Liver (tissue), 9 donors: ENCODE data around the gene GPX4. TPM values are rescaled to one million over a fixed set of nuclear protein-coding genes. Genes with fewer than 3 reads are reported as not detected.
A peak's percentile ranks its signal among the peaks of the same experiment; 100 is the strongest.

Experiments used
- DNase-seq: peaks from one replicate; pipeline ENCODE4 v3.0.0-alpha.2; 2017; ENCODE audit warnings: low spot score
- H3K27ac ChIP-seq, 2 donors: one replicate each; pipeline ENCODE4 v1.7.0; 2013; ENCODE audit warnings: inconsistent platforms in 2 of 2, low read length in 2 of 2, control low read depth in 1 of 2, low read depth in 1 of 2, mild to moderate bottlenecking in 1 of 2
- H3K27me3 ChIP-seq, 4 donors: one replicate each; pipeline versions ENCODE4 v1.6.1 to v1.7.0; 2013; ENCODE audit warnings: low read length in 3 of 4, inconsistent platforms in 1 of 4, mild to moderate bottlenecking in 1 of 4, moderate library complexity in 1 of 4; ENCODE audit not compliant: control insufficient read depth in 4 of 4, insufficient read depth in 4 of 4
- H3K36me3 ChIP-seq, 4 donors: one replicate each; pipeline versions ENCODE4 v1.6.1 to v1.7.0; 2013; ENCODE audit warnings: low read length in 3 of 4, mild to moderate bottlenecking in 3 of 4, low read depth in 1 of 4, moderate library complexity in 1 of 4; ENCODE audit not compliant: control insufficient read depth in 4 of 4, insufficient read depth in 3 of 4
- H3K4me1 ChIP-seq, 4 donors: one replicate each; pipeline versions ENCODE4 v1.6.1 to v1.7.0; 2013; ENCODE audit warnings: low read length in 3 of 4, mild to moderate bottlenecking in 3 of 4, moderate library complexity in 1 of 4; ENCODE audit not compliant: control insufficient read depth in 4 of 4, insufficient read depth in 4 of 4
- H3K4me3 ChIP-seq, 3 donors: one replicate each; pipeline versions ENCODE4 v1.6.1 to v1.7.0; 2013; ENCODE audit warnings: low read length in 3 of 3, control low read depth in 1 of 3, low read depth in 1 of 3, mild to moderate bottlenecking in 1 of 3
- H3K9ac ChIP-seq, 2 donors: one replicate each; pipeline ENCODE4 v1.7.0; 2013; ENCODE audit warnings: low read length in 2 of 2, mild to moderate bottlenecking in 2 of 2, moderate library complexity in 2 of 2, control low read depth in 1 of 2, low read depth in 1 of 2
- H3K9me3 ChIP-seq, 4 donors: one replicate each; pipeline versions ENCODE4 v1.6.1 to v1.7.0; 2013; ENCODE audit warnings: low read length in 3 of 4; ENCODE audit not compliant: control insufficient read depth in 4 of 4
- ATF3 ChIP-seq: IDR thresholded peaks from 2 replicates; pipeline ENCODE4 v1.6.1; 2016; ENCODE audit warnings: antibody characterized with exemption
- CTCF ChIP-seq: fragments of 150-350 bp; IDR thresholded peaks from 2 replicates; pipeline ENCODE4 v1.5.1; 2017; ENCODE audit warnings: improper control_type of control experiment, low read depth, low read length; ENCODE audit not compliant: missing input control
- EGR1 ChIP-seq, 2 donors: IDR thresholded peaks; 2 replicates each; pipeline ENCODE4 v1.6.1; 2016 to 2018; ENCODE audit warnings: antibody characterized with exemption in 2 of 2, low read depth in 2 of 2
- FOXA2 ChIP-seq: IDR thresholded peaks from 2 replicates; pipeline ENCODE4 v1.6.1; 2016; ENCODE audit warnings: antibody characterized with exemption
- GABPA ChIP-seq, 2 donors: IDR thresholded peaks in 1 of 2; conservative IDR thresholded peaks in 1 of 2; 2 replicates each; pipeline ENCODE4 v1.6.1; 2016; ENCODE audit warnings: antibody characterized with exemption in 2 of 2, mild to moderate bottlenecking in 1 of 2, moderate library complexity in 1 of 2
- HNF4G ChIP-seq: IDR thresholded peaks from 2 replicates; pipeline ENCODE4 v1.6.1; 2016; ENCODE audit warnings: antibody characterized with exemption
- MAX ChIP-seq: IDR thresholded peaks from 2 replicates; pipeline ENCODE4 v1.6.1; 2016; ENCODE audit warnings: antibody characterized with exemption
- RAD21 ChIP-seq, 2 donors: IDR thresholded peaks; 2 replicates each; pipeline ENCODE4 v1.6.1; 2016; ENCODE audit warnings: antibody characterized with exemption in 2 of 2, mild to moderate bottlenecking in 2 of 2
- REST ChIP-seq: IDR thresholded peaks from 2 replicates; pipeline ENCODE4 v1.6.1; 2016; ENCODE audit warnings: antibody characterized with exemption, mild to moderate bottlenecking
- WGBS: extraction: QIAGEN DNeasy Blood & Tissue Kit; methylation state at CpG from one replicate; pipeline ENCODE4 v1.1.7; 2013; 5-methylcytosine and 5-hydroxymethylcytosine counted together
- polyA plus RNA-seq, 2 donors: library from polyadenylated mRNA; stranded (reverse) in 1 of 2; unstranded in 1 of 2; fragments of 200-250 nt in 1 of 2; fragments of >200 nt in 1 of 2; fragmentation: Nextera tagmentation in 1 of 2; extraction: Ambion mirVana in 1 of 2; gene quantifications; one replicate each; pipeline versions ENCODE4 v1.2.1 to v1.2.3, GENCODE V29; 2013 to 2015
- total RNA-seq, 2 donors: library from RNA; depleted of rRNA; stranded (reverse); fragments of >200 nt; gene quantifications; one replicate each; pipeline ENCODE4 v1.2.3, GENCODE V29; 2014
- donor health status: healthy.
- donor health status: healthy.
- donor health status: healthy.
- donor health status: healthy.
- donor health status: healthy.

The GPX4 gene
- total and polyA plus RNA-seq, 4 donors = 122 to 558 (median 298) TPM

- peak overlapping the region; percentile 97 to 99 for H3K27ac ChIP-seq
- peak overlapping the region; percentile 59 to 93 (median 75) for H3K4me3 ChIP-seq
- no peaks in the 10 kb centered on the region for H3K27me3 ChIP-seq
- DNase-seq = peak; percentile 73
- under 1% methylated on average over 93 of the region's 93 CpGs for WGBS
- peaks cover 2 to 21% (median 13%) of the 10 kb centered on the region in 4 donors for H3K36me3 ChIP-seq
- peak overlapping the region; percentile 40 to 56 for H3K9ac ChIP-seq
- H3K4me1 ChIP-seq = peaks cover 14 to 41% (median 22%) of the 10 kb centered on the region in 4 donors
- TF ChIP-seq EGR1 (IDR thresholded peaks at IDR 0.05; ENCODE audit: low read depth in 2 of 2) = peak in 1 of 2 donors; percentile 71
- TF ChIP-seq CTCF = no peak
- no peaks in the 10 kb centered on the region for H3K9me3 ChIP-seq
These were observed 665 bp downstream of the GPX4 start for GRCh38 chr19:1104311-1105007.

- DNase-seq = no peak
- H3K36me3 ChIP-seq = peaks cover 2 to 28% (median 20%) of the 10 kb centered on the region in 4 donors
- WGBS = 32% methylated on average over 69 of the region's 69 CpGs
- peaks cover 12 to 37% (median 22%) of the 10 kb centered on the region in 4 donors for H3K4me1 ChIP-seq
- peak overlapping the region; percentile 36 to 56 for H3K9ac ChIP-seq
- no peaks in the 10 kb centered on the region for H3K27me3 ChIP-seq
- H3K27ac ChIP-seq = peak overlapping the region; percentile 97 to 99
- no peaks in the 10 kb centered on the region for H3K9me3 ChIP-seq
- peak overlapping the region; percentile 52 to 93 (median 75) for H3K4me3 ChIP-seq
- TF ChIP-seq EGR1 (IDR thresholded peaks at IDR 0.05; ENCODE audit: low read depth in 2 of 2) (no peak), REST (no peak), MAX (no peak), GABPA (IDR thresholded peaks at IDR 0.05 in 1 of 2, conservative IDR thresholded peaks at IDR 0.05 in 1 of 2) (no peak), RAD21 (IDR thresholded peaks at IDR 0.05) (no peak), HNF4G (no peak), ATF3 (no peak), FOXA2 (no peak)
These were observed 1.4 kb downstream of the GPX4 start for GRCh38 chr19:1105008-1105872.
